ENCODE data around the gene OR14I1. TPM values are rescaled to one million over a fixed set of nuclear protein-coding genes. Genes with fewer than 3 reads are reported as not detected.
"Not testable (repeated sequence)": the region's sequence is repeated elsewhere in the genome, so short reads cannot be mapped to it uniquely, and the experiment has no call there.

The OR14I1 gene
- total RNA-seq, 4 donors from 2014 or later, result not detected

- Histone ChIP-seq H3K4me1 (no peaks in the 10 kb centered on the region), H3K27ac (no peak overlapping the region), H3K27me3 (no peaks in the 10 kb centered on the region), H3K9me3 (peaks cover 9 to 10% of the 10 kb centered on the region in 2 donors), H3K4me3 (no peak overlapping the region), H3K36me3 (no peaks in the 10 kb centered on the region)
- 78 to 81% methylated on average over 1 of the region's 1 CpG for WGBS, 2 donors (ENCODE audit: low coverage in 1 of 2)
- intact Hi-C loops (cut with DNase I; ENCODE audit: low total_unique reads) (no loop called here), in situ Hi-C loops (cut with MboI; ENCODE audit: low pct_ligation_motif_present in 1 of 4, low pct_unique_long_range_greater_than_20kb in 1 of 4, low sequenced_read_pairs in 3 of 4) (no loop called here)
- TF ChIP-seq POLR2AphosphoS5 (IDR thresholded peaks at IDR 0.05) (no peak), EP300 (IDR thresholded peaks at IDR 0.05; ENCODE audit: low read depth) (no peak), POLR2A (IDR thresholded peaks at IDR 0.05) (no peak)
- TF ChIP-seq, protein P1, sequence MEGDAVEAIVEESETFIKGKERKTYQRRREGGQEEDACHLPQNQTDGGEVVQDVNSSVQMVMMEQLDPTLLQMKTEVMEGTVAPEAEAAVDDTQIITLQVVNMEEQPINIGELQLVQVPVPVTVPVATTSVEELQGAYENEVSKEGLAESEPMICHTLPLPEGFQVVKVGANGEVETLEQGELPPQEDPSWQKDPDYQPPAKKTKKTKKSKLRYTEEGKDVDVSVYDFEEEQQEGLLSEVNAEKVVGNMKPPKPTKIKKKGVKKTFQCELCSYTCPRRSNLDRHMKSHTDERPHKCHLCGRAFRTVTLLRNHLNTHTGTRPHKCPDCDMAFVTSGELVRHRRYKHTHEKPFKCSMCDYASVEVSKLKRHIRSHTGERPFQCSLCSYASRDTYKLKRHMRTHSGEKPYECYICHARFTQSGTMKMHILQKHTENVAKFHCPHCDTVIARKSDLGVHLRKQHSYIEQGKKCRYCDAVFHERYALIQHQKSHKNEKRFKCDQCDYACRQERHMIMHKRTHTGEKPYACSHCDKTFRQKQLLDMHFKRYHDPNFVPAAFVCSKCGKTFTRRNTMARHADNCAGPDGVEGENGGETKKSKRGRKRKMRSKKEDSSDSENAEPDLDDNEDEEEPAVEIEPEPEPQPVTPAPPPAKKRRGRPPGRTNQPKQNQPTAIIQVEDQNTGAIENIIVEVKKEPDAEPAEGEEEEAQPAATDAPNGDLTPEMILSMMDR (IDR thresholded peaks at IDR 0.05), result no peak
- DNase-seq, result no peak
Measured at GRCh38 chr1:248670003-248670402, 32.6 kb downstream of the OR14I1 start.

DNA sequence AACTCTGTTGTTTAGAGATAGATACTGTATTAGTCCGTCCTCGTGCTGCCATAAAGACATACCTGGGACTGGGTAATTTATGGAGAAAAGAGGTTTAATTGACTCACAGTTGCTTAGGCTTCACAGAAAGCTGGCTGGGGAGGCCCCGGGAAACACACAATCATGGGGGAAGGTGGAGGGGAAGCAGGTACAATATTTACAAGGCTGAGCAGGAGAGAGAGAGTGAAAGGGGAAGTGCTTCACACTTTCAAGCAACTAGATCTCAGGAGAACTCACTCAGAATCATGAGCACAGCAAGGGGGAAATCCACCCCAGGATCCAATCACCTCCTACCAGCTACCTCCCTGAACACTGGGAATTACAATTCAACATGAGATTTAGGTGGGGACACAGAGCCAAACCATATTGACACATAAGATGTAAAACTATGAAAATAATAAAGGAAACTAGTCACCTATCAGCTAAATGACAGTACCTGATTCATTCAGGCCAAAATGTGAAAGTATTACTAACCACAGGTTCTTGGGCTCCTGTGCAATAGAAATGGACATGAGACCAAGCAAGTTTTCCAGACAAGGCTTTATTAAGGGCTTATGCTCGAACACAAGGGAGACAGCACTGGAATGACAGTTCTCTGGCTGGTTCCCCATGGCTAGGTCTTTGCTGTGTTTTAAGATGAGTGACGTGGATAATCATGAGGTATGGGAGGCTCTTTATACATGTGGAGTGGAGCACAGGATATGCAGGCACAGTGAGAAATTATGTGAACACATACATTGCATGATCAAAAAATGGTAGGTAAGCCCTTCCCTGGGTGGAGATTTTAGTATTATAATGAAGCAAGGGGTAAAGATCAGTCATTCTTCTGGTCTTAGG, 38.9 kb downstream of the OR14I1 start:
- H3K36me3 ChIP-seq; intact Hi-C loops (cut with DNase I; ENCODE audit: low total_unique reads); in situ Hi-C loops (cut with MboI; ENCODE audit: low pct_ligation_motif_present in 1 of 4, low pct_unique_long_range_greater_than_20kb in 1 of 4, low sequenced_read_pairs in 3 of 4); H3K4me1 ChIP-seq; H3K27me3 ChIP-seq; H3K4me3 ChIP-seq; DNase-seq; H3K27ac ChIP-seq; H3K9me3 ChIP-seq: not testable (repeated sequence)
- WGBS, 2 donors (ENCODE audit: low coverage in 1 of 2), result 72 to 73% methylated on average over 4 to 5 of the region's 5 CpGs

DNA sequence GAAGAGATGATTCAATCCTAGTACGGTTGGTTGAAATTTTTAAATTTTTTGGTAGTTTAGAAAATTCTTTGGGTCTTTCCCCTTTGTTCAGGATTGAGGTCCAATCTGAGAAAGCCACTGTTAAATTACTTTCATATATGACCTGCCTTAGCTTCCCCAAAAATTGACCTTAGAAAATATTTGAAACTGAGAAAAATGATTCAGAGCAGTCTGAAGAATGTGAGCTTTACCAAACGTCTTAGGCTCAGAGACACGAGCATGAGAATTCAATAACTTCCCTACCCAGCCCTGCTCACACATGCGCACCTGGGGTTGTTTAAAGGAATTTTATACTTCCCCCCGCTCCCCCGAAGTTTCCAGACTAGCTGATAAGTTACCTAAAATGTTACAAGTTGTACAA, 45.8 kb downstream of the OR14I1 start:
- WGBS, 2 donors (ENCODE audit: low coverage in 1 of 2), result 77% methylated on average over 6 of the region's 6 CpGs; no CpG with 5 or more reads in 1 of the 2 donors
- in situ Hi-C loops (cut with MboI; ENCODE audit: low pct_ligation_motif_present in 1 of 4, low pct_unique_long_range_greater_than_20kb in 1 of 4, low sequenced_read_pairs in 3 of 4); H3K4me3 ChIP-seq: not testable (repeated sequence)

DNA sequence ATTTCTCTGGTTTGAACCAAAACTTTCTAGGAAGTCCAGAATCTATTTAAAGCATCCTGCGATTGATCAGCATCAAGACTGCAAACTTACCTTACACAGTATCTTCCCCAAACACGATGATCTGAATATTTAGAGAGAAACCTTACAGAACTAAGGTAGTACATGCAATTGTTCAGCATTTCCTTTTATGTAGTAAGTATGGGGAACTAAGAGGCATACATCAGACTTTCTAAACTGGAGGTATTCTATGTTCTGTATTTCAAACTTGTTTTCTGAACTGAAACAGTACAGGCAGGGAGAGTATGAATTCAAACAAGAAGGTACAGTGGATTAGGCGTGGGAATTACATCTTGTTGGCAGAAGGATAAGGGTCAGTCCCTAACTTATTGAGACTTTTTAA, 47.2 kb downstream of the OR14I1 start, which contains the start of gene OR2T27:
Gene OR2T27 (minus strand): TSS at position 175 of the 400 bp plus-strand sequence. CDS start 4,644 bp downstream, outside the sequence.
- H3K36me3 ChIP-seq; H3K4me3 ChIP-seq; H3K27me3 ChIP-seq; H3K27ac ChIP-seq; H3K4me1 ChIP-seq; intact Hi-C loops (cut with DNase I; ENCODE audit: low total_unique reads); H3K9me3 ChIP-seq; DNase-seq; in situ Hi-C loops (cut with MboI; ENCODE audit: low pct_ligation_motif_present in 1 of 4, low pct_unique_long_range_greater_than_20kb in 1 of 4, low sequenced_read_pairs in 3 of 4): not testable (repeated sequence)
- 57% methylated on average over 1 of the region's 3 CpGs; no CpG with 5 or more reads in 1 of the 2 donors for WGBS, 2 donors (ENCODE audit: low coverage in 1 of 2)

More for the DNA sequence above, 45.8 kb downstream of the OR14I1 start:
- H3K4me1 ChIP-seq; intact Hi-C loops (cut with DNase I; ENCODE audit: low total_unique reads); DNase-seq; H3K9me3 ChIP-seq; H3K27me3 ChIP-seq; H3K36me3 ChIP-seq; H3K27ac ChIP-seq: not testable (repeated sequence)

Small RNAs within 50 kb of the gene (small RNA-seq; reads per million reads assigned to genes)
- gene AHCYP8, result 0 reads per million in 4 donors

Other genes starting within 250 kb of the OR14I1 start
- gene OR2T3, start 229.4 kb downstream of the OR14I1 start, total RNA-seq, result not detected
- gene OR2T5, start 214.2 kb downstream of the OR14I1 start, total RNA-seq, result not detected
- gene OR2G6, start 194.7 kb downstream of the OR14I1 start, total RNA-seq, result not detected
- not detected for gene OR2T29, start 140.0 kb downstream of the OR14I1 start, total RNA-seq
- not detected for gene OR2T34, start 128.0 kb downstream of the OR14I1 start, total RNA-seq
- not detected for gene OR2T10, start 105.1 kb downstream of the OR14I1 start, total RNA-seq
- gene OR2T11, start 67.7 kb downstream of the OR14I1 start, total RNA-seq, result not detected
- gene OR2T35, start 57.5 kb downstream of the OR14I1 start, total RNA-seq, result not detected
- gene OR2T27, start 47.2 kb downstream of the OR14I1 start, total RNA-seq, result not detected
- 100 to 1,000 TPM in 3 of 4 donors, 10 to 100 TPM in 1; 21.9 to 719 (median 565) TPM for gene LYPD8, start 53.0 kb upstream of the OR14I1 start, total RNA-seq
- gene SH3BP5L, start 123.1 kb upstream of the OR14I1 start, total RNA-seq, result 10 to 100 TPM; 28.1 to 36.2 (median 31.4) TPM
- 10 to 100 TPM; 34.8 to 53.1 (median 44.7) TPM for gene ZNF672, start 135.5 kb upstream of the OR14I1 start, total RNA-seq
- gene ZNF692, start 156.3 kb upstream of the OR14I1 start, total RNA-seq, result 100 to 1,000 TPM in 1 of 4 donors, 10 to 100 TPM in 3; 41.8 to 100 (median 64.6) TPM
- 10 to 100 TPM in 2 of 4 donors, 1 to 10 TPM in 2; 5.2 to 12.4 (median 9.7) TPM for gene PGBD2, start 203.5 kb upstream of the OR14I1 start, total RNA-seq